Stimulated activated CD8-positive, alpha-beta memory T cell treated with anti-CD3 and anti-CD28 coated beads, Interleukin-2, amount 100 ng/mL, for 48 hours (primary cell): ENCODE data around the gene FES.
"Not testable (repeated sequence)": the region's sequence is repeated elsewhere in the genome, so short reads cannot be mapped to it uniquely, and the experiment has no call there.

ENCODE experiments used
- DNase-seq, 2 donors: peaks; one replicate each; pipeline ENCODE4 v3.0.0-alpha.2; 2020; ENCODE audit warnings: low read depth in 2 of 2

The FES gene

DNA sequence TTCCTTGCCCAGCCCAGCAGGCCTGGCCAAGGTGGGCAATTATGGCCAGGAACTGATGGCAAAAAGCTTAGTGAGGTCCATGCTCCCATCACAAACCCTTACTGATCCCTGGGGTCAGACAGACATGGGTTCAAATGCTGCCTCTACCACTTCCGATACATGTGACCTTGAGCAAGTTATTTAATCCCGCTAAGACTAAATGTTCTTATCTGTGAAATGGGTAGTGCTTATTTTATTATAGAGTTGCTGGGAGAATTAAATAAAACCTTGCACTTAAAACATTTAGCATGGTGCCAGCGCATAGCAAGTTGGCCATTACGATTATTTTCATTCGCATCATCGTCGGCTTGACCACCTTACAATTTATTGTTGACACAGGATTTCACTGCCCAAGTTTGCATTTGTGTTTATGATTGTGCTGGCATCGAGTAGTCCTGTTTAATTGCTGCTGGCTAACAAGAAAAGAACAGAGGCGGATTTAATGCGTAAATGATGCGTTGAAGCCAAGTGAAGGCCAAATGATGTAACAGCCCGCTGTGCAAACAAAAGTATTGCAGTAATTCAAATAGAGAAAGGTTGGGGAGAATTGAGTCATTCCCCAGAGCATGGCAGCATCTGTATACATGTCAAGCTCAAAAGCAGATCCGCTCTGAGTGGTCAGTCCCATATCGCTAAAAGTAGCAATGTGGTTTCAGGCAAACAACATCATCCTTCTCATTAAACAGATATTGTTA, 23.2 kb upstream of the FES start:
- no peak for DNase-seq

- DNase-seq = no peak
These were observed 21.8 kb upstream of the FES start for GRCh38 chr15:90862487-90862886.

DNA sequence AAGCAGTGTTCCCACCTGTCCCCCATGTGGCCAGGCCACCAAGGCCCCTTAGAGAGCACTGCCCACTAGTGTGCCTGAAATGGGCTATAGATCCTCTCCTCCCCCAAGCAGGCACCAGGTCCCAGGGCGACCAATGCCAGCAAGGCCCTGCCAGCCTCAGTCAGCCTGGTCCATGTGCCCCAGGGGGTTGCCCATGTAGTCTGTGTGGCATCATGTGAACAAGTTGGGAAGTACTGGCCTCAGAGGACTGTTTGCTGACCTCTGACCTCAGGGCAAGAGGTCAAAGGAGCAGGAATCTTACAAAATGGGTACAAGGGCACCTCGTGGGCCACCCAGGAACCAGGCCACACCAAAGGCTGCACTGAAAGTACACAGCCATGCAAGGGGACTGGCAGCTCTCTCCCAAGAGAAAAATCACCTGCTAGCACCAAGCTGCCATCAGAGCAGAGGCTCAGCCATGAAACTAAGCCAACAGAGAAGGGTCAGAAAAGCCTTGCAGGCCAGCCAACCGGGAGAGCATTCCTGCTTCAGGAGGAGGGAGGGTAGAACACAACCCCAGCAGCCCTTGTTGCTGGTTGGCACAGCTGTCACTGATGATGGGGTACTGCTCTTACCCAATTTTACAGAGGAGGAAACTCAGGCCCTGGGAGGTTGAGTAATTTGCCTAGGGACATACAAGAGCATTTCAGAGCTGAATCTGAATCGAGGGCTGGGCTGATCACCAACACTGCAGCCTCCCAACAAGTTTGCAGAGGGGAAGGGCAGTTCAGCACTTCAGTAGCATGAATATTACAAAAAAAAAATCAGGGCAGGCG, 21.1 kb upstream of the FES start:
- DNase-seq = no peak

GRCh38 chr15:90863987-90864386, 20.3 kb upstream of the FES start:
- DNase-seq = no peak

DNA sequence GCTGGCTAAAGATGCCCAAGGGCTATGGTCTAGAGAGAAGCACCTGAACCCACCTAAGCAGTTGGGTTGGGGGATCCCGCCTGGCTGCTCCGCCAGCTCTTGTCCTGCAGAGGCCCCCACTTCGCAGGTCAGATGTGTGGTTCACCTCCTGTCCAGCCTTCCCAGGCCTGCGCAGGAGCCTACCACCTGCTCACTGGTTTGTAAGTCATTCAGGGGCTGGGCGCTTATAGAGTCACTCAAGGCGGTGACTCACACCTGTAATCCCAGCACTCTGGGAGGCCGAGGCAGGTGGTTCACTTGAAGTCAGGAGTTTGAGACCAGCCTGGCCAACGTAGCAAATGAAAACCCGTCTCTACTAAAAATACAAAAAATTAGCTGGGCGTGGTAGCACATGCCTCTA, 19.8 kb upstream of the FES start:
- no peak for DNase-seq

GRCh38 chr15:90865702-90866101, 18.6 kb upstream of the FES start:
- DNase-seq = no peak

DNA sequence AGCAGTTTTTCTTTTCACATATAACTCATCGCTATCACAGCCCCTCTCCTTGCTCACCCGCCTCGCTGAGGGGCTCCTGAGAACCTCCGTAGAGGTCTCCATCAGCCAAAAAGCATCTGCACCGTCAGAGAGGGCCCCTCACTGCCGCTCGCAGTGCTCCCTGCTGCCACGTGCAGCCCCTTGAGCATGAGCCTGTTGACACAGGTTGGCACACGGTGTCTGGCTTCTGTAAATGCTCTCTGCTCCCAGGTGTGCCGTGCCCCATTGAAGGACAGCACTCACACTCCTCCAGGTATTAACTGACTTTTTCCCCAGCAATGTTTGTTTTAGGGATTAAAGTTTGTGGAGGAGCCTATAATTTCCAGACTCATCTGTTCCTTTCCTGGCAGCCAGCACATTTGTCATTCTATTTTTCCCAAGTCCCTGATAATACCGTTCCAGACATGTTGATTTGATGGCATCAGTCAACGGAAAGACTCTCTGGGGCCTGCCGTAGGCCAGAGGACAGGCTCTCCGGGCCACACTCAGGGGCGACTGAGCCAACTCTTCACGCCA, 18.1 kb upstream of the FES start:
- DNase-seq = no peak

DNA sequence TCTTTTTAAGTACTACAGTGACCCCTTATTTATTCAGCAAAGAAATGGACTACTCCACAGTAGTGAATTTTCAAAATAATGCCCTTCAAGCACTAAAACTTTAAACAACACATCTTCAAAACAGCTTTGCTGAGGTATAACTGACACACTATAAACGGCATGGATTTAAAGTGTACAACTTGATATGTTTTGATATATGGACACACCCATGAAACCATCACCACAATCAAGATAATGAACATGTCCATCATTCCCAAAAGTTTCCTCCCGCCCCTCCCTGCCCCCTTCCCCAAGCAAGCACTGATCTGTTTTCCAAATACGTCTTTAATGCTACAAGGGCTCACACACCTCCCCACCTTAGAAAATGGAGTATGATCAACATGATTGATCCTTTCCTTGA, 17.5 kb upstream of the FES start:
- DNase-seq = no peak

DNA sequence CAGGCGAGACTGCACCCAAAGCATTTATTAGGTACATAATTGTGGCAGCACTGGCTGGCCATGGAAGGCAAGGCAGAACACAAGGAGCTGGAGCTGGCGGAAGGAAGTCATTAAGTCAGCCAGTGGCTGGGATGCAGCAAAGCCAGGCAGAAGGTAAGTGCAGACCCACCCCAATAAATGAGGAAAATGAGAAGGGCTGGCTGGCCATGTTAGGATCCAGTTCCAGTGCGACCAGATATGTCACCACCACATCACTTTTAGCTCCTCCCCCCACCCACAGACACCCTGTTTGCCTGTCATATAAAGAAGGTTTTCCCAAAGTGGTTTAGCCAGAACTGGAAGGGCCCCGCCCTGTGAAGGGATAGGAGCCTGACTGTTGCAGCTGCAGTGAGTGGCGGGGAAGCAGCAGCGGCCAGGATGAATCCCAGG, 16.0 kb upstream of the FES start, which contains the start of gene FURIN:
Gene FURIN (plus strand): TSS at position 328 of the 429 bp plus-strand sequence. CDS start 7,153 bp downstream, outside the sequence.
- DNase-seq = no peak

DNA sequence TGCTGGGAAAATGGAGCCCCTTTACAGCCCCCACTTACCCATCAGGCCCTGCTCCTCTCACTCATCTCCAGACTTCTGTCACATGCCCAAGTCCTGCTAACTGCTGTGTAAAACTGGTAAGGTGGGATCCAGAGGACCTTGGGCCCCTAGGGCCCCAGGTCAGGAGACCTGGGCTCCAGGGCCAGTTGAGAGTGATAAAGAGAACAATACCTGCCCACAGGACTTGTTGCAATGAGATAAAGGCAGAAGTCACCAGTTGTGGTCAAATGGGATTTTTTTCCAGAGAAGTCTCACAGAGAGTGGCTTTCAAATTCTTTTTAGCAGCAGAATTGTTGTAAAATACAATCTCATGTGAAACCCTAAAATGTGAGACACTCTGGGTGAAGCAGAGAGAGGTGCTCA, 15.2 kb upstream of the FES start:
- DNase-seq = no peak

DNA sequence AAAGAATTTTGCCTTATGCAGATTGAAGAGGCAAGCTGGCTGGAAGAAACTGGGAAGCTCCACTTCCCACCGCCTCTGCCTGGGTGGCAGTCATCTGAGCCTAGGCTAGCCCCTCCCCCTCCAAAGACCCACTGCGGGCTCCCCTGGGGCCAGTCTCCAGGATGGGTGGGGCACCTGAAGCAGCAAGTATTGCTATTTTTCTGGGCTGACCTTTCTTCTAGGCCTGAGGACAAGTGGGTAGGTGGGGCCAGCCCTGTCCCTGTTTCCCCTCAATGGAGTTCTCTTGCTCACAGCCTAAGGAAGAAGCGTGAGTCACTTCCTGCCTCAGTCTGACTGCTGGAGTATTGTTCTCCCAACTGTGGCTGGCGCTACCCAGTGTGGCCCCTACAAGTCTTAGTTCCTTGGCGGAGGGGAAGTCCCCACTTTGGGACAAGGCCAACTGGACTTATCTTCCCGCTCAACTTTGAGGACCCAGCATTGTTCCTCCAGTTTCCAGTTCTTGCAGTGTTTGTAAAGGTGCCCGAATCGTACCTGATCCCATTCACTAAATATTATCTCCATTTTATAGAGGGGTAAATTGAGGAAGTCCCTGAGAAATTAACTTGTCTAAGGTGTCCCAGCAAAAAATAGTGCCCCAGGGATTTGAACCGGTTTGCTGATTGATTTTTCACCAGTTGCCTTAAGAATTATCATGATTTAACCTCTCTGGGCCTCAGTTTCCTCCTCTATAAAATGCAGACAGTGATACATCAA, 14.5 kb upstream of the FES start:
- peak in 1 of 2 donors; percentile 59 for DNase-seq

GRCh38 chr15:90870354-90871138, 13.8 kb upstream of the FES start:
- DNase-seq = no peak

DNA sequence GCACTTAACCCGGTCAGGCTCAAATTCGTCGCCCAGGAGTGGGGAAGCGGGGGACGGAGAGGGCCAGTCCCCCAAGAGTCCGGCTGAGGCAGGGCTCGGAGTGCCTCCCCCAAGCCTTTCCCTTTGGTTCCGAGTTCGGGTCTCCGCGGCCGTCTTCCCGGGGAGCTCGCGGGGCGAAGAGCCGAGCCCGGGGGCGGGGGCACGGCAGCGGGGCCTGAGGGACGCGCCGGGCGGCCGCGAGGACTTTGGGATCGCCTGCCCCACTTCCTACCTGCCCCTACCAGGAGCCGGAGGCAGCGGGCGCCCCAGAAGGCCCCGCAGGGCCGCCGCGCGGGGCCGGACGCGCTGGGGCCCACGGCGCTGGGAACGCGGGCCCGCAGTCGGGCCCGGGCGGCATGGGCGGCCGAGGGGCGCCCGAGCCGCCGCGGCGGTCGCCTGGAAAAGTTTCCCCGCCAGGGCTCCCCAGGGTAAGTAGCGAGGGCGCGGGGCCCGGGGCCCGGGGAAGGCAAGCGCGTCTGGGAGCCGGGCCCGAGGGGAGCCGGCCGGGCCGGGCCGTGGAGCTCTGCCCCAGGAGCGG, 13.1 kb upstream of the FES start:
- DNase-seq = no peak

- no peak for DNase-seq
These were observed 12.4 kb upstream of the FES start for GRCh38 chr15:90871716-90872485.

GRCh38 chr15:90872486-90873184, 11.7 kb upstream of the FES start:
- no peak for DNase-seq

GRCh38 chr15:90873488-90873997, 10.8 kb upstream of the FES start:
- DNase-seq = no peak

DNA sequence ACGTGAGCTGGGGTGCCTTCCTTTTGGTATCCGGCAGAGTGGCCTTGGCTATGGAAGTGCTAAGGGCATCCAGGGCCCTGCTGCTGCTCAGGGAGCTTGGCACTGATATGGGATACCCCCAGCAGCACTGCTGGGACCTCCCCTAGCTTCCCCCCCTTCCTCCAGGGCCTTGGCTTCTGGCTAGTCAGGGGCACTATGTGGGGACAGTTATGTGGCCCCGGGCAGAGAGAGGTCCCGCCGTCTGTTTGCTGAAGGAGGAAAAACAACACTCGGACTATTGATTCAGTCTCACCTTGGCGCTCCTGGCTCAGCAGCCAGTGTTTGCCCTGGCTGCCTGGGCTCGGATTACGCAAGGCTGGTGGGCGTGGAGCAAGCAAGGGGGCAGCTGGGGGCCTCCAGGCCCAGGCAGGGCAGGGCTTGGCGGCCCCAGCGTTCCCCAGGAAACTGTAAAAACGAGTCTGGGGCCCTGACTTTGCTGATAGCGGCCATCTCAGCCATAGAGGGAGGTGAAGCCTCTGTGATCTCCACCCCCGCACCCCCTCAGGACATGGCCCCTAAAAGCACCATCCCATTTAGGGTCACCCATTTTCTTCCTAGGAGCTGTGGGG, 10.2 kb upstream of the FES start:
- no peak for DNase-seq

DNA sequence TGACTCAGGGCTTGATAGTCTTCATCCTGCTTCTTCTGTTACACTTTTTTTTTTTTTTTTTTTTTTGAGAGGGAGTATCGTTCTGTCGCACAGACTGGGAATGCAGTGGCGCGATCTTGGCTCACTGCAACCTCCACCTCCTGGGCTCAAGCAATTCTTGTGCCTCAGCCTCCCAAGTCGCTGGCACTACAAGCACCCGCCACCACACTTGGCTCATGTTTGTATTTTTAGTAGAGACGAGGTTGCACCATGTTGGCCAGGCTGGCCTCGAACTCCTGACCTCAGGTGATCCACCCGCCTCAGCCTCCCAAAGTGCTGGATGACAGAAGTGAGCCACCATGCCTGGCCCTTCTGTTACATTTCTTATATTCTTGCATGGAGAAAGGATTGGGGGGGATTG, 9.3 kb upstream of the FES start:
- not testable (repeated sequence) for DNase-seq

GRCh38 chr15:90875549-90875981, 8.7 kb upstream of the FES start:
- DNase-seq = no peak
